Vagina (tissue), 2 donors: ENCODE data around the gene OPN4.

Experiments
- POLR2A ChIP-seq, 2 donors: fragments of 450-650 bp; IDR thresholded peaks; one replicate each; pipeline ENCODE4 v1.6.1; 2017; ENCODE audit warnings: antibody characterized with exemption in 2 of 2, mild to moderate bottlenecking in 2 of 2, moderate library complexity in 2 of 2
- TF ChIP-seq, protein P1 (sequence below), 3 experiments: fragments of 450-650 bp in 2 of 3; fragments of 200-600 bp in 1 of 3; sonication (generic) in 1 of 3; IDR thresholded peaks; one replicate each; pipeline ENCODE4 v1.5.1; 2017 to 2019; ENCODE audit warnings: antibody characterized with exemption in 3 of 3, mild to moderate bottlenecking in 2 of 3, moderate library complexity in 2 of 3

DNA sequence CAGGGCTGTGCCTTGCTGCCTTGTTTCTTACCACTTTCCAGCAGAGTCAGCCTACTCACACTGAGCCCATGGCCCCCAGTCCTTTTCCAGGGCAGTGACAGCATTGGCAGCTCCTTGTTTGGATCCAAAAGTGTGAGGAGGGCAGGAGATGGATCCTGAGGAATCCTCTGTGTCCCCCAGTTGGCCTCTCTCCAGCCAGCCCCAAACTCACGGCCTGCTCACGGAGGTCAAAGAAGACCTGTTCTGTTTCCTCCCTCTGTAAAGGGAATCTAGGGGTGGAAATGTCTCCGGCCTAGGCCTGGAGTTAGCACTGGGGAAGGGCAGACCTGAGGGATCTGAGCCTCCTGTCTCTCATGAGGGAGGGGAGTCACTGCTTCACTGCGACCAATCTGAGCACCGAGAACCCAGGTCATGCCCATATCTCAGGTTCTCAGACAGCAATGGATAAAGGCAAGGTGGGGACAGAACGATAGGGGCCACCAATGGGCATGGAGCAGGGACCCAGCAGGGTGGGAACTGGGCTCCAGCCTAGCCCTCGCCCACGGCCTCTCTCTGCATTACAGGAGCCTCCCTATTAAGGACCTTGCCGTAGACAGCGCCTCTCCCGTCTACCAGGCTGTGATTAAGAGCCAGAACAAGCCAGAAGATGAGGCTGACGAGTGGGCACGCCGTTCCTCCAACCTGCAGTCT, 37.1 kb downstream of the OPN4 start:
- TF ChIP-seq, protein P1, sequence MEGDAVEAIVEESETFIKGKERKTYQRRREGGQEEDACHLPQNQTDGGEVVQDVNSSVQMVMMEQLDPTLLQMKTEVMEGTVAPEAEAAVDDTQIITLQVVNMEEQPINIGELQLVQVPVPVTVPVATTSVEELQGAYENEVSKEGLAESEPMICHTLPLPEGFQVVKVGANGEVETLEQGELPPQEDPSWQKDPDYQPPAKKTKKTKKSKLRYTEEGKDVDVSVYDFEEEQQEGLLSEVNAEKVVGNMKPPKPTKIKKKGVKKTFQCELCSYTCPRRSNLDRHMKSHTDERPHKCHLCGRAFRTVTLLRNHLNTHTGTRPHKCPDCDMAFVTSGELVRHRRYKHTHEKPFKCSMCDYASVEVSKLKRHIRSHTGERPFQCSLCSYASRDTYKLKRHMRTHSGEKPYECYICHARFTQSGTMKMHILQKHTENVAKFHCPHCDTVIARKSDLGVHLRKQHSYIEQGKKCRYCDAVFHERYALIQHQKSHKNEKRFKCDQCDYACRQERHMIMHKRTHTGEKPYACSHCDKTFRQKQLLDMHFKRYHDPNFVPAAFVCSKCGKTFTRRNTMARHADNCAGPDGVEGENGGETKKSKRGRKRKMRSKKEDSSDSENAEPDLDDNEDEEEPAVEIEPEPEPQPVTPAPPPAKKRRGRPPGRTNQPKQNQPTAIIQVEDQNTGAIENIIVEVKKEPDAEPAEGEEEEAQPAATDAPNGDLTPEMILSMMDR (IDR thresholded peaks at IDR 0.05) = no peak
- no peak for TF ChIP-seq POLR2A (IDR thresholded peaks at IDR 0.05)
